Neural progenitor cell (in vitro differentiated cells): ENCODE measurements around the gene CAMKMT. TPM values are rescaled to one million over a fixed set of nuclear protein-coding genes. Genes with fewer than 3 reads are reported as not detected.
A peak's percentile ranks its signal among the peaks of the same experiment; 100 is the strongest.

ENCODE experiments used
- DNase-seq: peaks from one replicate; pipeline ENCODE4 v3.0.0-alpha.2; 2016; ENCODE audit warnings: low spot score
- H2AFZ ChIP-seq: fragments of 200-600 bp; sonication (generic); replicated peaks from 2 replicates; pipeline ENCODE4 v1.6.1; 2016; ENCODE audit warnings: antibody characterized with exemption
- H3F3A ChIP-seq: fragments of 200-600 bp; sonication (generic); 2 replicates; pipeline ENCODE4 v1.6.1; 2016; ENCODE audit warnings: antibody characterized with exemption, low read depth
- H3K27ac ChIP-seq: fragments of 200-600 bp; sonication (generic); 2 replicates; pipeline ENCODE4 v1.5.1; 2016; ENCODE audit warnings: mild to moderate bottlenecking
- H3K27me3 ChIP-seq: fragments of 200-600 bp; sonication (generic); 2 replicates; pipeline ENCODE4 v1.6.1; 2016; ENCODE audit warnings: mild to moderate bottlenecking, moderate library complexity
- H3K36me3 ChIP-seq: fragments of 200-600 bp; sonication (generic); 2 replicates; pipeline ENCODE4 v1.5.1; 2016
- H3K4me1 ChIP-seq: fragments of 200-600 bp; sonication (generic); 2 replicates; pipeline ENCODE4 v1.6.1; 2016; ENCODE audit warnings: mixed run types
- H3K4me2 ChIP-seq: fragments of 200-600 bp; sonication (generic); 2 replicates; pipeline ENCODE4 v1.6.1; 2016
- H3K4me3 ChIP-seq: fragments of 200-600 bp; sonication (generic); 2 replicates; pipeline ENCODE4 v1.5.1; 2016
- H3K79me2 ChIP-seq: fragments of 200-600 bp; sonication (generic); 2 replicates; pipeline ENCODE4 v1.6.1; 2016; ENCODE audit warnings: low read depth
- H3K9ac ChIP-seq: fragments of 200-600 bp; sonication (generic); 2 replicates; pipeline ENCODE4 v1.6.1; 2016
- H3K9me3 ChIP-seq: fragments of 200-600 bp; sonication (generic); 2 replicates; pipeline ENCODE4 v1.5.1; 2016; ENCODE audit warnings: low read depth
- H4K20me1 ChIP-seq: fragments of 200-600 bp; sonication (generic); 2 replicates; pipeline ENCODE4 v1.6.1; 2016; ENCODE audit warnings: low read depth
- H3K27ac Mint-ChIP-seq: 3 replicates; pipeline ENCODE4 v1.8.0; 2021; ENCODE audit warnings: mixed read lengths
- H3K27me3 Mint-ChIP-seq: 2 replicates; pipeline ENCODE4 v1.8.0; 2022; ENCODE audit warnings: low read depth, mild to moderate bottlenecking, inconsistent platforms, moderate library complexity, mixed read lengths; ENCODE audit not compliant: insufficient read depth
- H3K36me3 Mint-ChIP-seq: 3 replicates; pipeline ENCODE4 v1.8.0; 2021; ENCODE audit warnings: mixed read lengths
- H3K4me1 Mint-ChIP-seq: 3 replicates; pipeline ENCODE4 v1.8.0; 2021; ENCODE audit warnings: mixed read lengths
- H3K4me3 Mint-ChIP-seq: 3 replicates; pipeline ENCODE4 v1.8.0; 2021; ENCODE audit warnings: mild to moderate bottlenecking, moderate library complexity, mixed read lengths
- H3K9me3 Mint-ChIP-seq: 3 replicates; pipeline ENCODE4 v1.8.0; 2020; ENCODE audit warnings: mixed read lengths
- CTCF ChIP-seq: fragments of 200-600 bp; sonication (generic); IDR thresholded peaks from 2 replicates; pipeline ENCODE4 v1.5.1; 2017; ENCODE audit warnings: antibody characterized with exemption, mild to moderate bottlenecking
- EZH2 ChIP-seq: fragments of 200-600 bp; sonication (generic); IDR thresholded peaks from 2 replicates; pipeline ENCODE4 v1.6.1; 2017; ENCODE audit warnings: antibody characterized with exemption, mild to moderate bottlenecking, moderate library complexity
- EZH2phosphoT487 ChIP-seq: fragments of 200-600 bp; sonication (generic); IDR thresholded peaks from 2 replicates; pipeline ENCODE4 v1.6.1; 2017; ENCODE audit warnings: antibody characterized with exemption
- total RNA-seq: library from RNA; depleted of rRNA; stranded (reverse); fragments of >200 nt; gene quantifications from 2 replicates; pipeline ENCODE4 v1.2.3, GENCODE V29; 2015; ENCODE audit warnings: low replicate concordance

CAMKMT gene
- total RNA-seq, 1 donor from 2014 or later = 28.5 TPM

GRCh38 chr2:44770221-44771195 is 408.8 kb downstream of the CAMKMT start:
- no peaks in the 10 kb centered on the region for H3K9me3 Mint-ChIP-seq
- no peak overlapping the region for H3K4me3 ChIP-seq
- H3F3A ChIP-seq = peaks cover 76% of the 10 kb centered on the region
- DNase-seq = peak; percentile 47
- H3K4me1 ChIP-seq = peaks cover 96% of the 10 kb centered on the region
- no peaks in the 10 kb centered on the region for H3K36me3 ChIP-seq
- H4K20me1 ChIP-seq = peaks cover 19% of the 10 kb centered on the region
- no peaks in the 10 kb centered on the region for H3K79me2 ChIP-seq
- H3K9me3 ChIP-seq = no peaks in the 10 kb centered on the region
- H3K9ac ChIP-seq = no peak overlapping the region
- no peaks in the 10 kb centered on the region for H3K36me3 Mint-ChIP-seq
- H3K27me3 Mint-ChIP-seq = peaks cover 40% of the 10 kb centered on the region
- no peak overlapping the region for H2AFZ ChIP-seq
- peaks cover 51% of the 10 kb centered on the region for H3K4me1 Mint-ChIP-seq
- no peak overlapping the region for H3K4me3 Mint-ChIP-seq
- H3K4me2 ChIP-seq = peak overlapping the region; percentile 73
- TF ChIP-seq CTCF (peak; percentile 47), EZH2phosphoT487 (no peak)
- H3K27ac Mint-ChIP-seq = no peak overlapping the region
- peaks cover 30% of the 10 kb centered on the region for H3K27me3 ChIP-seq
- H3K27ac ChIP-seq = no peak overlapping the region

- no peaks in the 10 kb centered on the region for H3K79me2 ChIP-seq
- no peak overlapping the region for H2AFZ ChIP-seq
- no peak overlapping the region for H3K4me3 ChIP-seq
- Mint-ChIP-seq H3K27ac (no peak overlapping the region), H3K9me3 (no peaks in the 10 kb centered on the region), H3K36me3 (no peaks in the 10 kb centered on the region), H3K4me1 (peaks cover 57% of the 10 kb centered on the region), H3K27me3 (peaks cover 35% of the 10 kb centered on the region), H3K4me3 (no peak overlapping the region)
- H3K9me3 ChIP-seq = no peaks in the 10 kb centered on the region
- TF ChIP-seq EZH2 (no peak), CTCF (no peak), EZH2phosphoT487 (no peak)
- DNase-seq = no peak
- H3K4me2 ChIP-seq = peak overlapping the region; percentile 68
- peaks cover 100% of the 10 kb centered on the region for H3K4me1 ChIP-seq
- peaks cover 26% of the 10 kb centered on the region for H3K27me3 ChIP-seq
- no peak overlapping the region for H3K9ac ChIP-seq
- no peak overlapping the region for H3K27ac ChIP-seq
- H3F3A ChIP-seq = peaks cover 86% of the 10 kb centered on the region
- peaks cover 19% of the 10 kb centered on the region for H4K20me1 ChIP-seq
- H3K36me3 ChIP-seq = no peaks in the 10 kb centered on the region
These were observed 409.8 kb downstream of the CAMKMT start for GRCh38 chr2:44771522-44771921.

- Mint-ChIP-seq H3K9me3 (no peaks in the 10 kb centered on the region), H3K4me1 (peaks cover 63% of the 10 kb centered on the region), H3K4me3 (no peak overlapping the region), H3K27ac (no peak overlapping the region), H3K36me3 (no peaks in the 10 kb centered on the region), H3K27me3 (peaks cover 34% of the 10 kb centered on the region)
- Histone ChIP-seq H3K4me3 (peak overlapping the region; percentile 22), H3K9ac (no peak overlapping the region), H4K20me1 (peaks cover 23% of the 10 kb centered on the region), H3K27ac (no peak overlapping the region), H3K36me3 (no peaks in the 10 kb centered on the region), H3K27me3 (peaks cover 20% of the 10 kb centered on the region), H3K9me3 (no peaks in the 10 kb centered on the region), H3K4me1 (peaks cover 100% of the 10 kb centered on the region), H2AFZ (no peak overlapping the region), H3K79me2 (no peaks in the 10 kb centered on the region), H3K4me2 (peak overlapping the region; percentile 68), H3F3A (peaks cover 90% of the 10 kb centered on the region)
- peak; percentile 22 for DNase-seq
- TF ChIP-seq EZH2phosphoT487 (no peak), CTCF (no peak), EZH2 (no peak)
These were observed 410.4 kb downstream of the CAMKMT start for GRCh38 chr2:44772131-44772530.
